ENCODE measurements around the gene CNMD. TPM values are rescaled to one million over a fixed set of nuclear protein-coding genes. Genes with fewer than 3 reads are reported as not detected.

CNMD gene
- total and polyA plus RNA-seq, 2 of the 8 experiments (the other 6 are each of a cell fraction or from before 2014, with no cell fraction given) = 87.4 to 113 TPM

DNA sequence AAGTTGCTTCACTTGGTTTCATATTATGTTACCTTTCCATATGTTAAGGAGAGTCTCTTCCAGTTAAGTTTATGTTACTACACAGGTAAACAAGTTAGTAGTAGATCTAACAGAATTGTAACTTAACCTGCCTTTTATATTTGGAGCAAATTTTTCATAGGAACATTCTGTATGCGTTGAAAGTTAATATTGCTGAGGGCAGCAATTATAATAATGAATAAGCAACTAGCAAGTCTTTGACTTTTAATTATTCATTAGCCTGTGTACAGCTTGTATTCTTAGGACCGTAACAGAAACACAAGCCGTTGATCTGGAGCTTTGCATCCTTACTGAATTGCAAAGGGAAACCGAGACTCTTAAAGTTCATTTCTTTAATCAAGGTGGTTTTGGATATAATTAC lies 75.3 kb downstream of the CNMD start (continued):
- TF ChIP-seq BACH1 (IDR thresholded peaks at IDR 0.05; ENCODE audit: low read length) (no peak), ASH2L (IDR thresholded peaks at IDR 0.05; ENCODE audit: low read length) (no peak), CHD2 (IDR thresholded peaks at IDR 0.05; ENCODE audit: low read length) (no peak), SIRT6 (IDR thresholded peaks at IDR 0.05; ENCODE audit: low read length) (no peak)

Measured in H1 (cell line).